Amygdala (tissue), 56 donors: ENCODE data around the gene TXNDC17.
"Not testable (repeated sequence)": the region's sequence is repeated elsewhere in the genome, so short reads cannot be mapped to it uniquely, and the experiment has no call there.

Experiments
- DNase-seq, 56 donors: peaks; one replicate each; lab custom pipeline; 2025; lab: John Stamatoyannopoulos, UW

The TXNDC17 gene

GRCh38 chr17:6658411-6658810 is 17.6 kb downstream of the TXNDC17 start:
- not testable (repeated sequence) for DNase-seq

GRCh38 chr17:6660101-6660500 is 19.2 kb downstream of the TXNDC17 start:
- no peak for DNase-seq

GRCh38 chr17:6660805-6661463 is 20.1 kb downstream of the TXNDC17 start:
- peak in 1 of 56 donors; percentile 33 for DNase-seq

- DNase-seq: no peak
These were observed 20.6 kb downstream of the TXNDC17 start for GRCh38 chr17:6661464-6661848.

GRCh38 chr17:6663200-6663599 is 22.3 kb downstream of the TXNDC17 start:
- DNase-seq: not testable (repeated sequence)

DNA sequence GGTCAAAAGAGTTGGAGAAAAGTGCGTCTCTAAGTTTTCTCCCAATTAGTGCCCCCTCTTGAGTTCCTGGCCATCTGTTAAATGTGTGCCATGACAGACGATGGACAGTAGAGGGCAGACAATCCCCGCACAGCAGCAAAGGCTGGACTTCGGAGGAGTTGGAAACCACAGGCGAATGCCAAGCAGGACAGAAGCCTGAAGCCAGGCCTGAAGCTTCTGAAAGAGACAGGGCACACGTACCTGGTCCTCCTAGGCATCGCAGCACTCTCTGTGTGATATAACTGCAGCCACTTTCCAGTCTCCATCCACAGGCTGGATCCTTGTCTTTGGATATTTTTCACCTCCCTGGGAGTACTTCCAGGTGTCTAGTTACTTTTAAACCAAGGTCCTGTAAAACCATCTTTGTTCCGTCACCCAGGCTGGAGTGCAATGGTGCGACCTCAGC is 25.2 kb downstream of the TXNDC17 start:
- DNase-seq: peak in 50 of 56 donors; percentile 2 to 79 (median 45)

GRCh38 chr17:6666557-6666956 is 25.7 kb downstream of the TXNDC17 start:
- no peak for DNase-seq

DNA sequence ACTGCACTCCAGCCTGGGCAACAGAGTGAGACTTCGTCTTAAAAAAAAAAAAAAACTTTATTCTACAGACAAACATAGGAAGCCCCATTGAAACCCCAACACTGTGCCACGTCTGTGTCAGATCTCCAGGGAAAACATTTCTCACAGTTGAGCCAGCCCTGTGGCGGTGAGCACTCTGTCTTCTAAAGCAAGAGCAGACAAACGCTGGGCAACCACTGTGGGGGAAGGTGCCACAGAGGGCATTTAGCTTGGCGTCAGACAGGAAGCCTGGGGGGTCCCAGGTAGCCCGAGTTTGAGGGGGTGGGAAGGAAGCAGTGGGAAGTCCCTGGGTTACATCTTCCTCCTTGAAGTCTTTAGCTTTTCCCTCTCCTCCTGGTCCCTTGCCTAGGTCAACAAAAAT is 26.7 kb downstream of the TXNDC17 start:
- DNase-seq: no peak

- DNase-seq: no peak
These were observed 27.4 kb downstream of the TXNDC17 start for GRCh38 chr17:6668219-6668618.

GRCh38 chr17:6668727-6669425 is 28.0 kb downstream of the TXNDC17 start:
- no peak for DNase-seq

DNA sequence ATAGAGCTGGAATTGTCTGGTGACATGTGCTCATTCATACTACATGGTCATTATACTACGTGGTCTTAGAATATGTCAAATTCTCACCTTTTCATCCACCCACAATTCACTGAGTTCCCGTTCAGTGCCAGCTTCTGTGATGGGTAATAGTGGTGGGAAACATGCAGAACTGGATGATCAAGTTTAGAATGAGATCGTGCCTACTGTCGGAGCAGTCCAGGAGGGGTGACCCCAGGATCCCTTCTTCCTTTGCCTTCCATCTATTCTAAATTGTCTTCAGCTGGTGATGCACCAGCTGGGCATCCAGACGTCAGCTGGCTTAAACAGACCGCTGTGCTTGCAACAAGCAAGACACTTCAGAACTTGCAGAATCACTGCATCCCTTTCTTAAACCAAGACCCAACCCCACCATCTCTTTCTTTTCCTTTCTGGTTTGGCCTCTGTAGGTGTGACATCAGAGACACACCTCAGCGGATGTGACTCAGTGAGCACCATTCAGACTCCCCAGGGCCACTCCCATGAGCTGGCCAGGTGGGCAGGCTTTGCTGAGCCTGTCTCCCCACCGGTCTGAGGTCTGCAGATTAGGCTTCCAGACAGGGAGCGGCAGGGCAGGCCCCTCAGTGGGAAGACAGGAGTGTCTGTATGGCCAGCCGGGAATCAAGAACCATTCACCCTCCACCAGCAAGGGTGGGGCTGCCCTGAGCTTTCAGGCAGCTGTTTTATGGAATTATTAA is 28.8 kb downstream of the TXNDC17 start:
- no peak for DNase-seq

DNA sequence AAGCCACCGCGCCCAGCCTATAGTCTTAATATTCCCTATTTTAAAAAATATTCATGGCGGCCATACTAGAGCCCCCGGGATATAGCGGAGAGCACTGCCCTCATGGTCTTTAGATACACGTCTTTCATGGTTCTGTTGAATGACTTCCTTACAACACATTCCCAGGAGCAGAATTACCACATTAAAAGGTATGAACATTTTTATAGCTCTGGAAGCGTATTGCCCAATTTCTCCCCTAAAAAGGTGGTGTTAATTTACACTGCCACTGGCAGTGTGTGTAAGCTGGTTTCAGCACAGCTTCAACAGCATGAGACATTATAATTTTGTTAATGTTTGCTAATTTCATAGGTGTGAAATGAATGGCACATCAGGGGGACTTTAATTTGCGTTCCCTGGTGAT is 29.7 kb downstream of the TXNDC17 start:
- DNase-seq: no peak

GRCh38 chr17:6670999-6671398 is 30.1 kb downstream of the TXNDC17 start:
- no peak for DNase-seq

DNA sequence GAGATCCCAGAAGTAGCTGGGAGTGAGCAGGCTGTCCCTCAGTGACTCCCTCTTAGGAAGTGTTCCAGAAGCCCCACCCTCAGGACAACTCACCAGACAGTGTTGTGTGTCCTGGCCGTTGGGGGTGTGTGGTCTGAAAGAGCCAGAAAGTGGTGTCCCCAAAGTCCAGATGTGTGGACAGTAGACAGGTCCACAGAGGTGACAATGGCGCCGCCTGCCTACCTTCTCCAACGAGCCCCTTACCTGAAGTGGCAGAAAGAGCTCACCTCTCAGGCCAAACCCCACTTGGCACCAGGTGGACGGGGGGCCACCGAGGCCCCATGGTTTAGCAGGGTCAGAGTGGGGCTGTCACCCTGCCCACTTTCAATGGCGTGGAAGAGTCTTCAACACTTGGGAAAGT is 30.6 kb downstream of the TXNDC17 start:
- DNase-seq: no peak

- DNase-seq: no peak
These were observed 33.7 kb downstream of the TXNDC17 start for GRCh38 chr17:6674586-6674985.

DNA sequence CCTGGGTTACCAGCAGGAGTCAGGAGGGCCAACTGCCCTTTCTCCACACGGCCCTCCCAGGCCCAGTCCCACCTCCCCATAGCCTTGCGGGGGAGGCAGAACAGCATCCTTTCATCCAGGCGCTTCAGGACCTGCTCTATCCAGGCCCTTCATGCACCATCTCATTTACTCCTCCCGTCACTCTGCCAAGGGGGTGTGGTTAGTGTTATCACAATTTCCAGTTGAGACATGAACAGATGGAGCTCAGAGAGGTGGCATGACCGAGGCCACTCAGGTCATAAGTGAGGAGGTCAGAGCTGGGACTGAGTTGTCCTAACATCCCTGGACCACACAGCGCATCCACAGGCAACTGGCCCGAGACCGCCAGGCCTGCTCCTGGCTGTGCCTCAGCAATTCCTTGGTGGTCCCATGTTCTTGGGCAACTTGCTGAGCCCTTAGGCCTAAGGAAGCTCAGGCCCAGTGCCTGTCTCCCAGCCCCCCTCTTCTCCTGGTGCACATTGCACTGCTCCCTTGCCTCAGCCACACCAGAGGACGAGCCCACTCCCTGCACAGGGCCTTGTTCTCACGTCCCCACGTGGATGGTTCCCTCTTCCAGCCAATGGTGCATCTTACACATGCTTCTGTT is 34.5 kb downstream of the TXNDC17 start:
- no peak for DNase-seq

DNA sequence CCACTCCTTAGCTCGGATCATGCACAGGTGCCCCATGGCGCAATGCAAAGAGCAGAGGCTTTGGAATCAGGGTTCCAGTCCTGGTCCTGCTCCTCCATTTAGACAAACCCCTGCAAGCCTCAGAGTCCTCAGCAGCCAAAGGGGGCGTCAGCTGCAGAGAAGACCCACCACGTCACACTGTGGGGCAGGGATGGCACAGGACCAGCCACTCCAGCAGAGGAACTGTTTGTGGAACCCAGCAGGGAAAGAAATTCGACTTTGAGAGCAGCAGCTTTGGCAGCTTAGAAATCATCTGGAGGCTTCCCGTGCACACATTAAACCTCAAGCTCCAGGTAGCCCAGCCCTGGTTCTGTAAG is 35.9 kb downstream of the TXNDC17 start:
- DNase-seq: no peak

DNA sequence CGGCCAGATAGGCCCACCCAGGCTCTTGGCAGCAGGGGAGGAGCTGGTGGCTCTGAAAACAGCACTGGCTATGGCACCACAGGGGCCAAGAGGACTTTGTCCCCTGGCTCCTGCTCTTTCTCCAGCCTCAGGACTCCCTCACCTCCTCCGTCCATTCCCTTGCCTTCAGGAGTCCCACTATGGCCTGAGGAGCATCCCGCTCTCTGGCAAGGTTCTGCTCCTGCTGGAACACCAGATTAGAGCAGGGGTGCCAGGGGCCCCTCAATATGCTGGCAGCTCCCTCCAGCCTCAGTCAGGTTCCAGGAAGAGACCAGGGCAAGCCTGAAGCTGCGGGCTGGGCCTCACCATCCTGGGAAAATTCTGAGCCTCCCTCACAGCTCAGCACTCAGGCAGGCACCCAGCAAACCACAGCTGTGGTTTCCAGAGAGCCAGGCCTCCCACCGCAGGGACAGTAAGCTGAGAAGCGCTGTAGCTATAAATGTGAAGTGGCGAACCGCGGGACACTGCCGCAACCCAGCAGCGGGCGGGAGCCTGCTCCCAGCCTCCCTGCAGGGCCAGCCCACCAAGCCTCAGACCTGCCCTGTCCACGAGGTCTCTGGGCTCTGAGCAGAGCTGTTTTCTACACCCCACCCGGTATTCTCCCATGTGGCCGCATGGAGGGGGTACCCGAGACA is 36.4 kb downstream of the TXNDC17 start:
- DNase-seq: no peak

DNA sequence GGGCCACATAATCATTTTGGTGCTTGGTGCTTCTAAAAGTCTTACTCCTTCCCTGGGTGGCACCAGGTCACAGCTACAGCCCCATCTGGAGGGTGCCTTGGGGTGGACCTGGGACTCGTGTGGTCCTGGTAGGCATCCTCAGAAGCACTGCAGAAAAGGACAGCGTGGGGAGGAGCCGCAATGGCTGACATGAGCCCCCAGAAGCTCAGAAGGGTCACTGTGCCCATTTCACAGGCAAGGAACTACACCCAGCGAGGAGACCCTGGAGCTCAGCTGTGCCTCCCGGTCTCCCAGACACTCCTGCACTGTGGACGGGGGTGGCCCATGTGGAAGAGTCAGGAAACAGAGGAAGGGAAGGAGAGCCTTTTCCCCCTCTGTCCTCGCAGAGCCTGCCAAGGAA is 37.1 kb downstream of the TXNDC17 start:
- DNase-seq: no peak

- no peak for DNase-seq
These were observed 38.4 kb downstream of the TXNDC17 start for GRCh38 chr17:6679241-6679640.

DNA sequence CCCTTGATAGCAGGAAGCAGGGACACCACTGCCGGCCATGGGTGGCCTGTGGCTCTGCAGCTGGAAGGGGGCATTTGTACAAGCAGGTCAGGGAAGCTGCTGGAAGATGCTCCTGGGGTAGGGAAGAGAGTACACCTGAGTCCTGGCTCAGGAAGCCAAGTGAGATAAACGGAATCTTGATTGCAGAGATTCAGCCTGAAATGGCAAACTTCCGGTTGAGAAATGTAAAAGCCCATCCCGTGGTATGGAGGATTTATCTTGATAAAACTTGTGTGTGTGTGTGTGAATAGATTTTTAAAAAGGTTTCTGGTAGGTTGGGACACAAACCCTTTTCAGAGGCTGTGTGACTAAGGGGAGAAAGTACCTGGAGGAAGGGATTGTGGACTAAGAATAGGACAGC is 40.3 kb downstream of the TXNDC17 start:
- no peak for DNase-seq
